GM04503 (cell line): ENCODE data around the gene RBBP7.
"Not testable (repeated sequence)": the region's sequence is repeated elsewhere in the genome, so short reads cannot be mapped to it uniquely, and the experiment has no call there.

Experiments
- DNase-seq: peaks from one replicate; pipeline ENCODE4 v3.0.0-alpha.2; 2012; ENCODE audit warnings: low read depth

The RBBP7 gene

DNA sequence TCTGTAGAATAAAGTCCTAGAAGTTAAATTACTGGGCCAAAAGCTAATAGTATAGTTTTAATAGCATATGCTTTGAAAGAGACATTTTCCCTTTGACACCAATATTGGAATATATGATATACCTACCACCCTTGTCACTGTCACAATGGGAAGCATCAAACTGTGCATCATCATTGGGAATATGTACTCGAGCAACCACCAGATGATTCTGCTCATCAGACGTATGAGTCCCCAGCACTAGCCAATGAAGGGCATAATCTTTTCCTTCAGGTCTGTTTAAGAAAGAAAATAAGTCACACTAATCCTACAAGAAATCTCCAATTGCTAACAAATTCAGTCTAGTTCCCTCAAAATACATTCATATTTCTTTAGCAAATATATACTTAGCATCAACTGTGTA lies 7.3 kb downstream of the RBBP7 start:
- no peak for DNase-seq

DNA sequence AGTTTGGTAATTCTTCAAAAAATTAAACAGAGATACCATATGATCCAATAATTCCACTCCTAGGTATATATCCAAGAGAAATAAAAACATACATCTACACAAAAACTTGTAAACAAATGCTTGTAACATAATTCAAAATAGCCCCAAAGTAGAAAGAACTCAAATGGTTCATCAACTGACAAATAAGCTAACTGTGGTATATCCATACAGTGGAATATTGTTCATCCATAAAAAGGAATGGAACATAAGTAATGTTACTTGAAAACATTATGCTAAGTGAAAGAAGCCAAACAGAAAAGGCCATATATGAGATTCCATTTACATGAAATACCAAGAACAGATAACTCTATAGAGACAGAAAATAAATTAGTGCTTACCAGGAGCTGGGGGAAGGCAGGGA lies 13.4 kb downstream of the RBBP7 start:
- no peak for DNase-seq

DNA sequence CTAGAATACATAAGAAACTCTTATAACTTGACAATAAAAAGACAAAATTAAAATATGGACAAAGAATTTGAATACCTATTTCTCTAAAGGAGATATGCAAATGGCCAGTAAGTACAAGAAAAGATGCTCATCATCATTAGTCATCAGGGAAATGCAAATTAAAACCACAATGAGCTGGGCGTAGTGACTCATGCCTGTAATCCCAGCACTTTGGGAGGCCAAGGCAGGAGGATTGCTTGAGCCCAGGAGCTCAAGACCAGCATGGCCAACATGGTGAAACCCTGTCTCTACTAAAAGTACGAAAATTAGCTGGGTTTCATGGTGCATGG lies 14.1 kb downstream of the RBBP7 start:
- DNase-seq = not testable (repeated sequence)

DNA sequence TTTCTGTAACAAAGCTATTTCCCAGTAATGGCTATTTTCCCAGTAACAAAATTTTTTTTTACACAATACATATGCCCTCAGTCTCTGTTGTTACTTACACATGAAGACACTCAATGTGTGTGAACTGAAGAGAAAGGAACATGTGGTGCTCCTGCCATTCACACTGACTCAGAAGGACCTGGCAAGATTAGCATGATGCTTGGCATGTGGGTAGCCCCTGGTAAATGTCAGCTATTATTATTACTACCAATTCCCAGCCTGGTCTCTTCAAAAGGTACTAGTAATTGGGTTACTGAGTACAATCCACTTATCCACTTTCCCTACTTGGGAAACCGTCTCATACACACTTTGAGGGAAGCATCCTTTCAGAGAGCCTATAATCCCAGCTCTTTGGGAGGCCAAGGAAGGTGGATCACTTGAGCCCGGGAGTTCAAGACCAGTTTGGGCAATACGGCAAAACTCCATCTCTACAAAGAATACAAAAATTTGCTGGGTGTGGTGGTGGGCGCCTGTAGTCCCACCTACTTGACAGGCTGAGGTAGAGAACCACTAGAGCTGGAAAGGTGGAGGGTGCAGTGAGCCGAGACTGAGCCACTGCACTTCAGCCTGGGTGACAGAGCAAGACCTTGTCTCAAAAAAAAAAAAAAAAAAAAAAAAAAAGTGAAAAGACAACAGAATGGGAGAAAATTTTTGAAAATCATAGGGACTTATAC lies 14.6 kb downstream of the RBBP7 start:
- DNase-seq = no peak

DNA sequence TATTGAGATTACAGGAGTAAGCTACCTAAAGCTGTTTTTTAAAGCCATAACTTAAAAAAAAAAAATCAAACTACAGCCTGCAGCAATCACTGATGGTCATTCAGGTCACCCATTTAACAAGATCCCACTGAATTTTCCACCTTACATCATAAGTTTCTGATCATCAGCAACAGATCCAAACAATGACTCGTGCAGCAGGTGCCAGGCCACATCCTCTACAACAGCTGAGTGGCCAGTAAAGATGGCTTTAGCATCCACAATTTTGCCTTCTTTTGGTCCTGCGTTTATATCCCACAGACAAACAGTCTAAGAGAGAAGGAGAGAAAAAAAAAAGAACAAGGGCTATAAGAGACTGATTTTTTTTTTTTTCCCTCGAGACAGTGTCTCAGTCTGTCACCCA lies 16.6 kb downstream of the RBBP7 start:
- no peak for DNase-seq

DNA sequence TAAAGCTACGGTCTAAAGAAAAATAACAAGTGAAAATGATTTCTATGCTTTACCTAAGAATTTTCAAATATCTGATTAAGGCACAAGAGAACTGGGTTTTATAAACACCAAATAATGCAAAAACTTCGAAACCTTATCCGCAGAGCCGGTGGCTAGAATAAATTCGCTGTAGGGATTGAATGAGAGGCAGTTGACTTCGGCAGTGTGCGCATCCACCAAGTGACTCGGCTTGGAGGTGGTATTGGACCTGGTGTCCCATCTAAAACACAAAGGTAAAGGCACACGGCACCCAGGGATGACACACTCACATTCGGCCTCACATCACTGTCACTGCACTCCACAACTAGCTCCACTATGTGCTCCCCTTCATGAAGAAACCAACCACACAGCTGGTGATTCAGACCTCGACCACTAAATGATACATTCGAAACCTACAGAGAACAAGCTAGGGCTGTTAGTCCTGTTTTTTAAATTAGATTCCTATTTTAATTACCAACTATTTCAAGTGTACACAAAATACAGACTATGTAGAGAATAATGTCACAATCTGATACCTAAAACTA lies 17.5 kb downstream of the RBBP7 start:
- DNase-seq = no peak

DNA sequence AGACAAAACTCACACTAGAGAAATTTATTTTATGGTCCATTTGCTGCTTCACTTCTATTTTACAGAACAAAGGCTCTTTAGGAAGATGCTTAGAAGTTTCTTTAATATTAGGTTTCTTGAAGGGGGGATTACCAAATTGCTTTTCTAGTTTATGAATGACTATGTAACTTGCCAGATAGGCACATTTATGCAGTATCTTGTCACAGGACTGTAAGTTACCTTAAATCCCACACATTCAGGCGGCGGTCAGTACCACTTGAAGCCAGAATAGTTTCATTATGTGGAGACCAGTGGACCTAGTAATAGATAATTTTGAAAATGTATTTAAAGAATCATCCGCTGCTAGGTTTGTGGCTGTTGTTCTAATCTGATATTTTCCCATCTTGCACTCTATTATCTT lies 18.3 kb downstream of the RBBP7 start:
- no peak for DNase-seq

DNA sequence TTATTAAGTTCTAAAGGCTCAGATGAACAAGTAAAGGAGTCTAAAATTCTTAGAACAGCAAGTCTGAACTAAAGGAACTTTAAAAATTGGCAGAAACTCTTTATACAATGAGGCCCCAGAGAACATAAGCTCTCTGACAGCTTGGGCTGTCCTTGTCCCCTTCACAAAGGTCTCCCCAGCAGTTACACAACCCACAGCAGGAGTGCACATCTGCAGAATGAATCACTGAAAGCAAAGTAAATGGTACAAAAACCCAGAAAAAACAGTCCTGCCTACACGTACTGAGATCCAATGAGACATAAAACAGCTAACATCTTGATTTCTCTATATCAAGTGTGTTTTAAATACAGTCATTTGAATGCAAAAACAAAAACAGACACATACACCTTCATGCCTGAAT lies 18.7 kb downstream of the RBBP7 start:
- no peak for DNase-seq

DNA sequence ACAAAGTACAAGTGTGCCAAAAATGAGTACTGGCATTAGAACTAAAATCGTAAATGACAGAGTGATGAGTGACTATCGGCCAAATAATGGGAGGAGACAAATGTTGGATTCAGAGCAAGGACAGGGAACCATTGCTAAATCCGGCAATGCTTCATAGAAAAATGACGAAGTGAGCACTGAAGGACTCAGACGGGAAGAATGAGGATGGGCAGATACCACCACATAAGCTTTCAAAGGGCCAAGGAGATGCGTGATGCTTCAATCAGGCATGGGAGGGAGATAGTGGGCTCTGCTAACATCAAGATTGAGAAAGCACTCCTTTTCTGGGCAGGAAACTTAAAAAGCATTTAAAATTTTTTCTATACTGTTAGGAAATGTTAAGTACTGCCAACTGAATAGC lies 21.6 kb downstream of the RBBP7 start:
- DNase-seq = no peak

DNA sequence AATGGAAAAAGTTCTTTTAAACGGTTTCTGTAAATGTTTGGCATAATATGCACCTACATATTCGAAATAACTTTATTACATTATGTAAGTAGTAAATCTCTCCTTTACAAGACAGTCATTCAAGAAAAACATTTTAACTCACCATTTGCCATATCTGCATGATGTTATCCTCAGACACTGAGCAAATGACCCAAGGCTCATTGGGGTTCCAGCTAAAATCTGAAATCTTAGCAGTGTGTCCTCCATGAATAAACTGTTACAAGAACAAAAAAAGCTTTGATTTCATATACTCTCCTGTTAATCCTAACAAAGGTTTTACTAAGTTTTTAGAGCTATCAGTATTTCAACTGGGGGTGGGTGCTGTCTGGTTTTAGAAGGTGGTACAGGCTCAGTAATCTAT lies 24.5 kb downstream of the RBBP7 start:
- DNase-seq = no peak

DNA sequence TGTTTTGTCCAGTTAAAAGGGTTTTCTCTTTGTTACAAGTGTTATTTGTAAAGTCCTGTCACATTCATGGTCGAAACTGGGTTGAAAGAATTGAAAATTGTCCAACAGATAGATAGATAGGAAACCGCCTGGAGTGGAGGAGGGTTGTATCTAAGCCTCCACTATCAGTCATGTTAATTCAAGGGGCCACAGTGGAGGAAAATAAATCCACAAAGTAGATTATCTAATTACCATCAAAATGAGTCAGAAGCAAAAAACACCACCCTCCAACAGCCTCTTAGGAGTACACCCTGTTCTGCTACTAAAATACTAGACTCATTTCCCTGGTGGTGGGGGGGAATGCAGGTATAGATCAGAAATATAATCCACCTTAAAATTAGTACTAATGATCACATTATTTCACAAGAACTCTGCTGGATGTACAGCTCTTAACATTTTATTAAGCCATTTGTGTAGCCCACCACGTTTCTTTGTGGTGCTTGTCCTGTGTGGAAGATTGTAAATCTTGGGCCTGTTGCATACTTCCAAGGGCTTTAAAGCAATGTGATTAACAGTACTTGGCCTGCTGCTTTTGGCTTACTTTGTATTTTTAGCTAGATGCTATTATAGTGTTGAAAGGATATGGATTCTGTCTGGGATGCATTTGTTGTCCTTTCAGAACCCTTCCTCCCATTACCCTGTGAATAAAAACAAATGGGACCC lies 26.8 kb downstream of the RBBP7 start:
- DNase-seq = no peak

DNA sequence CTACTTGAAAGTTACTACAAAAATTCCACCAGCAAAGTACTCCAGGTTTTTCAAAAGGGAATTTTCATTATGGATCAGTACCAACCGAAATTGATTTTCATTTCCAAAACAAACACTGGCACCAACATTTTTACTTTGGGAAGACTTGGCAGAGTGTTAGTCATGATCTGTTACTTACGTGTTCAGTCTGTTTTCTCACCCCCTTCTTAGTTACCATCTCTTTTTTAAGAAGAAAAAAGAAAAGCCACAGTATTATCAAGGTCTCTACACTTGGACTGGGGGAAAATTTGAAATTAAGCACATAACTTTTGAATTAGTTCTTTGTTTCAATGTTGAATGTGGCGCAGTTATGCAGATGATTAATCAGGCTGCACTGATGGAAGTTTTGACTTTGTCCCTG lies 27.5 kb downstream of the RBBP7 start:
- no peak for DNase-seq

DNA sequence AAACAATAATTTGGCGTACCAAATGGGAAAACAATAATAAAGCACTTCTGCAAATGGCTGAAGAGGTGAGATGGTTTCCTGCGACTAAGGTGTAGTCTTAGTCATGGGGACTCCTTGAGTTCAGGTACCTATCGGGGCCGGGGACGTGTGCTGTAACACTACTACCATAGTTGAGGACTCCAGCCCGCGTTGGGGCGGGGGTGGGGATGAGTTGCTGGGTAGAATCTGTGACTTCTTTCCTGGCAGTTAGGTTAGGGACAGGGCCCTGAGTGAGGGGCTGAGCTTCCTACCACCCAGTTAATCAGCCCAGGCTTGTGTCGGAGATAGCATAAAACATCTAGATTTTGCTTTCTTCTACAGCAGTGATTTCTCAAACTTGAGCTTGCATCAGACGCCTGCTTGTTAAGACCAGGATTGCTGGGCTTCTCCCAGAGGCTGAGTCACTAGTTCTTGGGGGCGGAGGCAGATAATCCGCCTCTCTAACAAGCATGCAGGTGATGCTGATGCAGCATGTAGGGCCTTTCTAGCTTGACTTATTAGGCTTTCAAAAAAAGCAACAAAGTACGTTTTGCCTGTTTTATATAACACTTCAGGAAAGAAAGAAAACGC lies 30.2 kb downstream of the RBBP7 start:
- no peak for DNase-seq

DNA sequence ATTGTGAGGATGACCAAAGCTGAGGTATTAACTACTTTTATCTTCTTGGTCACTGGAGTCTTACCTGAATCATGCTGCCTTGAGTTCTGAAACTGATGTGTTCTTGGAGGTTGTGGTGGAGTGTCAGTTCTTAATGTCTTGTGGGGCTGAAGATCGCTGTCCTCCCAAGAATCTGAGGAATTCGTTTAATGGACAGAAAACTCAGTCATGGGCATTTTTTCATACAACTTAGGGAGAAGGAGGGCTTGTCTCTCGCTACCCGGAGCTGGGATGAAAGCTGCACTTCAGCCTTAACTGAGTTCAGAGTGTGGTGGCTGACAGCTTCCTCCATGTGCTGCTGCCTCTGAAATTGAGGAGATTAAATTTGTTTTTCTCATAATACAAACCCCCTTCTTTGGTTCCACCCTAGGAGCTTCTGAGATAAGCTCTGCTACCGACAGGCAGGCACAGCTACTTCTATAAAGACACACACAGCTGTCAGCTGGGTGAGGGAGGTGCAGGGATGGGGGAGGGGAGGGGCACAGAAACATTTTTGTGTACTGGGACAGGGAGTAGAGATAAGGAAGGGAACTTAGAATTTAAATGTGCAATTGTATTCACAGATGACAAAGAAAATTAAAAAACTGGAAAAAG lies 30.8 kb downstream of the RBBP7 start:
- no peak for DNase-seq

DNA sequence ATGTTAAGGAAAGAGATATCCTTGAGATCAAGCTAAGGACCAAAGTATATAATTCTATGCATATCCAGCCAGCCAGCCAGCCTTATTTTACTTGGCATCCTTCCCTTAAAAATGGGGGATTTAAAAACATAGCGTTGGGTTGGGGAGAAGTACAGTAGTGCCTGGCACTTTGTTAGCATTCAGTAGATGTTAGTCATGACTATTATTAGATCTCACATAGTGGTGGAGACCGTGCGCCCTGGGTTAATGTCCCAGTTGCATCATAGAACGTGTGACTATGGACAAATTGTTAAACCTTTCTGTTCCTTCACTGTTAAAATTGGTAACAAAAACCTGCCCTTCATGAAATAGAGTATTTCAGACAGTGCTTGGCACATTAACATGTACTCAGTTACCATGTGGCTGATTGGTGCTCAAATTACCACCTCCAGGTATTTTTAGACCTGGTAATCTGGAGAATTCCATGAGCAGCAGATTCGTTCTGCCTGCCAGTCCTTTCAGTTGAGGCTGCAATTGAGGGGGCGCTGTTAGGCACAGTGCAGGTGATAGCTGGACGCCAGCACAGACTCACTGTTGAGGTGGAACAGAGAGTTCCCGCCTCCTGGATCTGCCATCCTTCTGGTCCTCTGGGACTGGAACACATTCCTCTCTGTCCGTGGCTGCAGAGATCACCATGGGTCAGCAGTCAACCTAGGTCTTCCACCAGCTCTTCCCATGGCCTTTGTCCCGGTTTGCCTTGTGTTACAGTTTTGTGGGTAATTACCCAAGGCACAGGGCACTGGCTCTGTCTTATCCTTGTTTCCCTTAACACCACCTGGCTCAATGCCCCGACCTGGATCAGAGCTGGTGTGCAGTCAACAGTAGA lies 31.7 kb downstream of the RBBP7 start:
- no peak for DNase-seq

DNA sequence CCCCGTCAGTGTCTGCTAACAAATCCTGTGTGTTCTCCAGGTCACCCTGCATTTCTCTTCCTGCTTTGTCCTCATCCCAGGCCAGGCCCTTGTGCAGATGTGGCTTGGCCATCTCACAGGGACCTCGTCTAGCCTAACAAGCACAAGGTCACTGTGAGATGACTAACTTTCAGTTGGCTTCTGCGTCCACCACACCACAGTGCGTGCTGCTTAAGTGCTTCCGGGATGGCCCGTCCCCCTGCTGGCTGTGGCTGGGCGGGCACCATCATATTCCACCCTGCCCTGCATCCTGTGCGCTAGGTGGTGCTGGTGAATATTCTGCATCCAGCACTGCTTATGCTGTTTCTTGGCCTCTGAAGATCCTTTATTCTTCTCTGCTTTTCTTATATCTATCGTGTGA lies 33.8 kb downstream of the RBBP7 start:
- DNase-seq = no peak

DNA sequence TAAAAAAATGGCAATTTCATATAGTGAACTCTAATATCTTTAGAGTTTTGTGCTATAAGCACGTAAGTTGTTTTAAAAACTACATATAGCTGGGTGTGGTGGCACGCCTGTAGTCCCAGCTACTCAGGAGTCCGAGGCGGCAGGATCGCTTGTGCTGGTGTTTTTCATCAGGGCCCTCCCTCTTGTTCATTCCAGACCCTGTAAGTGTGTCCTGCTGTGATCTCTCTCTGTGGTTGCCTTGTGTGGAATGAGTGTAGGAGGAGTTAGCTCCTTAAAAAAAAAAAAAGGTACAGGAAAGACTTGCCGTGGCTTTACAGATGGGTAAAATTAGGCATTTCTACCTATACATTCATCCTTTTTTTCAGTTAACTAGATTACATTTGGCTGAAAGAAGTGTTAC lies 35.4 kb downstream of the RBBP7 start:
- no peak for DNase-seq

DNA sequence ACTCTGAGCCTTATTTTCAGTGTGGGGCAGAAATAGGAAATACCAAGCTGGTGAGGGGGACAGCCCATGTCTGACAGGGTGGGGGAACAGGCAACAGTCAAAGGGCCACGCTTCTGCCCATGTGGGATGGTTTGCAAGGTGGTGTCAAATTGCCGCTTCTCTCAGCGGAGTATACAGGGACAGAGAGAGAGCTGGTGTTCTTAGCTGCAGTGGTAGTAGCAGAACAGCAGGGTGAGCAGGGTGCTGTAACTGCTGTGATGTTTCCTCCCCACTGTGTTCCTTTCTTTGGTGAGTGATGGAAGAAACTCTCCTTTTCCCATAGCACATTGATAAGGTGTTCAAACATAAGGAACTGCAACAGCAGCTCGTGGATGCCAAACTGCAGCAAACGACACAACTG lies 37.9 kb downstream of the RBBP7 start:
- no peak for DNase-seq

DNA sequence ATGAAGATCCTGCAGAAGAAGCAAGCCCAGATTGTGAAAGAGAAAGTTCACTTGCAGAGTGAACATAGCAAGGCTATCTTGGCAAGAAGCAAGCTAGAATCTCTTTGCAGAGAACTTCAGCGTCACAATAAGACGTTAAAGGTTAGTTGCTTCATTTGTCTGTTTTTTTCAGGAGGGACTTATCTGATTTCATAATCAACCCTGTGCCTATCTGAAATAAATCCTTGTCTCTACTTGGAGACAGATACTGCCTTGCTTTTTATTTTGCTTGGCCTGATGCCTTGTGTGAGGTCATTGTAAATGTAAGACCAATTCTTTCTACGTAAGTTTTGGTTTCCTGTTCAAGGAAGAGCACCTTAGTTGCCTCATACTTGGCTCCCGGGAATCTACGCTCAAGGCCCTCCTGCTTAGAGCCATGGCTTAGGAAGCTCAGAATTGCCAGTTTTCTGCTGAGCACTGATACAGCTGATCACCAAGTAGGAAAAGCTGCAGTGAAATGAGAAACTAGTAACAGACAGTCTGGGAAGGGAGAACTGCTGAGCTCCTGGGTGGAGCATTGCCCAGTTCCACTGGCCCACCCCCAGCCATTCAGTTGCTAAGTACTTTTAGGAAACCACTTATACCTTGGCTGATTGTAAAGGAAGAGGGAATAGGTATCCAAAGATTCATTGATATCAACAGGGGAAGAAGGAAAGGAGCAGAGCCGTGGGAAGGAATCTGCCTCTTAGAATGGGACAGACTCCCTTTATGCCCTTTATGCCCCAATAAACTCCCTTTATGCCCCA lies 41.8 kb downstream of the RBBP7 start:
- DNase-seq = no peak

DNA sequence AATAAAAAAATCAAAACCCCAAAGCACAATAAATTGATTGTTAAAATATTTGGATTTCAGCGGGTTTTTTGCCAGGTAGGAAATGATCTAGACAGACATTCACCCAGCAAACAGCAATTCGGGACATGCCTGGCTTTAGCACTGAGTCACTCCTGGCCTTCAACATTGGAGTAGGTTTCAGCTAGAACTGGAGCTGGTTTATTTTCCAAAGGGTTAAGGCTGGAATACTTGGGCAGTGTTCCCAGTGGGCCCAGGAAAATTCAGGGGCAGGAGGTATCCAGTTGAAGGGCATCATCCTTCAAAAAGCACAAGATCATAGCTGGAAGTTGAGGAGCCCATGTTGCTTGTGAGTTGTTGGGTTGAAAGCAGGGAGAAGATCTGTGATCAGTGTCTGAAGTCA lies 42.9 kb downstream of the RBBP7 start:
- DNase-seq = no peak

DNA sequence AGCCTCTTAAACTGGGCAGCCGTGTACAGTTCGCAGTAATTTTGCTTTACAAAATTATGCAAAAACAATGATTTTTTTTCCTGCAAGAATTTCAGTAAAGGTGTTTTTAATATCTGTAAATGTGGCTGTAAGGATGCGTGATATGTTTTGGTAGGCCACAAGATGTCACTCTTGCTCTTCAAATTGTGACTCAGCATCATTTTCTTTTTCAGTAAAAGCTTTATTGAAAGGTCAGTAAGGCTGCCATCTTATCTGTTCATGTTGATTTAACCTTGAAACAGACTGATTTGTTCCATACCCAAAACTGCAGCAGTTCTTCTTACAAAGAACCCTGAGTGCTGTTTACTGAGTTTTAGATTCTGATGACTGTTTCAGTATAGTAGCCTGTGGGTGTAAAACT lies 44.0 kb downstream of the RBBP7 start:
- no peak for DNase-seq
